ENCODE data around the gene BNIP3. TPM values are rescaled to one million over a fixed set of nuclear protein-coding genes. Genes with fewer than 3 reads are reported as not detected.

BNIP3 gene
- total RNA-seq, 6 donors from 2014 or later, result 34.6 to 114 (median 51.9) TPM

DNA sequence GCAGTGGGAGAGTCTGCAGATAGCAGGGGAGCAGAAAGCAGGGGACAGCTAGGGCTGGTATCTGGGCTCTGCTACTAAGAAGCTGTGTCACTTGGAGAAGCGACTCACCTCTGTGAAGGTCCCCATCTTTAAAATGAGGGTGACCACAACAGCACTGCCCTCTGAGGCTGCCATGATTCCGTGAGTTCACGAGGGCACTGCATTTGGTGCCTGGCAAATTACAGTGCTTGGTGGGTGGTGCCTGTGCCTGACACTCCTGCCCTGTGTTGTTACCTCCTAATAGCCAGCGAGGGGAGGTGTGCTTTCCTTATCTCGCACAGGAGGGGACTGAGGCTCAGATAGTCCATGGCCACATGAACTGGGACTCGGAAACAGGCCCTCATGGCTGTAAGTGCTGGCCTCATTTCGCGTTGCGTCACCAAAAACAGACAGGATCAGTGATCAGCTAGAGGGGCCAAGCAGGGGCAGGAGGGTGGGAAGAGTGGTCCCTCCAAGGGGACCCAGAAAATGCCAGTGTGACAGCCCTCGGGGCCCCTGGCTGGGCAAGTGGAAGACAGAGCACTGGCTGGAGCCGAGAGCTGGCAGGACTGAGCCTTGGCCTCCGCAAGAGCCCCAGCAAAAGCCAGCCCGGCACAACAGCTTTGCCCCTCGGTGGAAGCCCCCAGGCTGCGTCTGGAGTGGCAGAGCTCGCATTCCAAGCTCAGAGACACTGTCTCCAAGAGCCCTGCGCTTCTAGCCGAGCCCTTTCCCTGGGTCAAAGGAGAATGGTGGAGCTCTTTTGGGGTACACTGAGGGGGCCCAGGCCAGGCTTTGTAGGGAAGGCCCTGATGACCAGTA lies 17.3 kb upstream of the BNIP3 start:
- H3K4me1 ChIP-seq, result peaks cover 33 to 41% (median 35%) of the 10 kb centered on the region in 4 donors
- H3K9me3 ChIP-seq, result no peaks in the 10 kb centered on the region
- 83 to 92% methylated on average over 16 to 18 of the region's 18 CpGs for WGBS, 2 donors
- ATAC-seq (ENCODE audit: low FRiP score in 2 of 2), result no peak
- no peak overlapping the region for H3K4me3 ChIP-seq
- H3K36me3 ChIP-seq, result no peaks in the 10 kb centered on the region
- H3K27ac ChIP-seq, result peak overlapping the region; percentile 82 to 92 (median 88)
- TF ChIP-seq POLR2AphosphoS5 (IDR thresholded peaks at IDR 0.05) (no peak), EP300 (IDR thresholded peaks at IDR 0.05) (no peak), POLR2A (IDR thresholded peaks at IDR 0.05) (no peak)
- TF ChIP-seq, protein P1, sequence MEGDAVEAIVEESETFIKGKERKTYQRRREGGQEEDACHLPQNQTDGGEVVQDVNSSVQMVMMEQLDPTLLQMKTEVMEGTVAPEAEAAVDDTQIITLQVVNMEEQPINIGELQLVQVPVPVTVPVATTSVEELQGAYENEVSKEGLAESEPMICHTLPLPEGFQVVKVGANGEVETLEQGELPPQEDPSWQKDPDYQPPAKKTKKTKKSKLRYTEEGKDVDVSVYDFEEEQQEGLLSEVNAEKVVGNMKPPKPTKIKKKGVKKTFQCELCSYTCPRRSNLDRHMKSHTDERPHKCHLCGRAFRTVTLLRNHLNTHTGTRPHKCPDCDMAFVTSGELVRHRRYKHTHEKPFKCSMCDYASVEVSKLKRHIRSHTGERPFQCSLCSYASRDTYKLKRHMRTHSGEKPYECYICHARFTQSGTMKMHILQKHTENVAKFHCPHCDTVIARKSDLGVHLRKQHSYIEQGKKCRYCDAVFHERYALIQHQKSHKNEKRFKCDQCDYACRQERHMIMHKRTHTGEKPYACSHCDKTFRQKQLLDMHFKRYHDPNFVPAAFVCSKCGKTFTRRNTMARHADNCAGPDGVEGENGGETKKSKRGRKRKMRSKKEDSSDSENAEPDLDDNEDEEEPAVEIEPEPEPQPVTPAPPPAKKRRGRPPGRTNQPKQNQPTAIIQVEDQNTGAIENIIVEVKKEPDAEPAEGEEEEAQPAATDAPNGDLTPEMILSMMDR (IDR thresholded peaks at IDR 0.05), result no peak
- H3K27me3 ChIP-seq, result no peaks in the 10 kb centered on the region
- peak in 1 of 2 donors; percentile 54 for DNase-seq

GRCh38 chr10:131998050-131998844 lies 16.5 kb upstream of the BNIP3 start:
- 60 to 67% methylated on average over 15 of the region's 15 CpGs for WGBS, 2 donors
- no peaks in the 10 kb centered on the region for H3K9me3 ChIP-seq
- peak overlapping the region; percentile 82 to 92 (median 88) for H3K27ac ChIP-seq
- DNase-seq (no peak), ATAC-seq (ENCODE audit: low FRiP score in 2 of 2) (no peak)
- TF ChIP-seq EP300 (IDR thresholded peaks at IDR 0.05) (no peak), POLR2A (IDR thresholded peaks at IDR 0.05) (no peak), POLR2AphosphoS5 (IDR thresholded peaks at IDR 0.05) (no peak)
- TF ChIP-seq, protein P1 (IDR thresholded peaks at IDR 0.05), result no peak
- H3K27me3 ChIP-seq, result no peaks in the 10 kb centered on the region
- no peaks in the 10 kb centered on the region for H3K36me3 ChIP-seq
- H3K4me3 ChIP-seq, result no peak overlapping the region
- H3K4me1 ChIP-seq, result peaks cover 33 to 41% (median 35%) of the 10 kb centered on the region in 4 donors

GRCh38 chr10:131997366-131998049 lies 15.8 kb upstream of the BNIP3 start:
- Histone ChIP-seq H3K4me3 (peak overlapping the region in 3 of 4 donors; percentile 1 to 11 (median 7)), H3K27ac (peak overlapping the region; percentile 82 to 92 (median 88)), H3K9me3 (no peaks in the 10 kb centered on the region), H3K27me3 (no peaks in the 10 kb centered on the region), H3K4me1 (peaks cover 33 to 41% (median 35%) of the 10 kb centered on the region in 4 donors), H3K36me3 (no peaks in the 10 kb centered on the region)
- DNase-seq (peak; percentile 44 to 92), ATAC-seq (ENCODE audit: low FRiP score in 2 of 2) (peak; percentile 86 to 93)
- TF ChIP-seq EP300 (IDR thresholded peaks at IDR 0.05) (peak in 2 of 4 donors; percentile 70 to 94), POLR2A (IDR thresholded peaks at IDR 0.05) (peak in 2 of 4 donors; percentile 41 to 52), POLR2AphosphoS5 (IDR thresholded peaks at IDR 0.05) (peak in 1 of 2 donors; percentile 93)
- TF ChIP-seq, protein P1 (IDR thresholded peaks at IDR 0.05), result no peak
- 14 to 36% methylated on average over 12 to 13 of the region's 13 CpGs for WGBS, 2 donors

- ATAC-seq (ENCODE audit: low FRiP score in 2 of 2) (peak in 1 of 2 donors; percentile 29), DNase-seq (peak; percentile 56 to 62)
- TF ChIP-seq POLR2A (IDR thresholded peaks at IDR 0.05) (peak in 1 of 4 donors; percentile 17), POLR2AphosphoS5 (IDR thresholded peaks at IDR 0.05) (peak in 1 of 2 donors; percentile 21), EP300 (IDR thresholded peaks at IDR 0.05) (no peak)
- Histone ChIP-seq H3K36me3 (no peaks in the 10 kb centered on the region), H3K4me1 (peaks cover 33 to 41% (median 35%) of the 10 kb centered on the region in 4 donors), H3K27me3 (no peaks in the 10 kb centered on the region), H3K9me3 (no peaks in the 10 kb centered on the region), H3K4me3 (peak overlapping the region in 3 of 4 donors; percentile 1 to 11 (median 7)), H3K27ac (peak overlapping the region; percentile 70 to 92 (median 88))
- WGBS, 2 donors, result 59 to 61% methylated on average over 15 to 16 of the region's 16 CpGs
Measured at GRCh38 chr10:131996466-131997365, 15.0 kb upstream of the BNIP3 start.

Data from upper lobe of left lung (tissue), 6 donors.